ENCODE measurements around the gene APOL1. TPM values are rescaled to one million over a fixed set of nuclear protein-coding genes. Genes with fewer than 3 reads are reported as not detected.

APOL1 gene
- total RNA-seq, 1 donor from 2014 or later: 1.8 TPM

GRCh38 chr22:36213586-36213985 lies 39.3 kb upstream of the APOL1 start:
- FAIRE-seq (no peak), DNase-seq (ENCODE audit: low read depth) (no peak)
- TF ChIP-seq CTCF (IDR thresholded peaks at IDR 0.05; ENCODE audit: insufficient read depth, low read length, severe bottlenecking): no peak
- peaks cover 10% of the 10 kb centered on the region for H3K27me3 ChIP-seq (ENCODE audit: control insufficient read depth, insufficient read depth, low read length)
- H3K36me3 ChIP-seq (ENCODE audit: control insufficient read depth, insufficient read depth, low read length): no peaks in the 10 kb centered on the region
- H3K4me3 ChIP-seq (ENCODE audit: low read depth, low read length): no peak overlapping the region

- H3K4me3 ChIP-seq (ENCODE audit: low read depth, low read length): no peak overlapping the region
- peaks cover 13% of the 10 kb centered on the region for H3K27me3 ChIP-seq (ENCODE audit: control insufficient read depth, insufficient read depth, low read length)
- TF ChIP-seq CTCF (IDR thresholded peaks at IDR 0.05; ENCODE audit: insufficient read depth, low read length, severe bottlenecking): no peak
- DNase-seq (ENCODE audit: low read depth) (no peak), FAIRE-seq (no peak)
- H3K36me3 ChIP-seq (ENCODE audit: control insufficient read depth, insufficient read depth, low read length): no peaks in the 10 kb centered on the region
These were observed 37.0 kb upstream of the APOL1 start for GRCh38 chr22:36215981-36216380.

- peaks cover 10% of the 10 kb centered on the region for H3K27me3 ChIP-seq (ENCODE audit: control insufficient read depth, insufficient read depth, low read length)
- DNase-seq (ENCODE audit: low read depth) (no peak), FAIRE-seq (no peak)
- no peaks in the 10 kb centered on the region for H3K36me3 ChIP-seq (ENCODE audit: control insufficient read depth, insufficient read depth, low read length)
- no peak for TF ChIP-seq CTCF (IDR thresholded peaks at IDR 0.05; ENCODE audit: insufficient read depth, low read length, severe bottlenecking)
- H3K4me3 ChIP-seq (ENCODE audit: low read depth, low read length): no peak overlapping the region
These were observed 34.2 kb upstream of the APOL1 start for GRCh38 chr22:36218648-36219193.

- no peak overlapping the region for H3K4me3 ChIP-seq (ENCODE audit: low read depth, low read length)
- H3K36me3 ChIP-seq (ENCODE audit: control insufficient read depth, insufficient read depth, low read length): no peaks in the 10 kb centered on the region
- peaks cover 2% of the 10 kb centered on the region for H3K27me3 ChIP-seq (ENCODE audit: control insufficient read depth, insufficient read depth, low read length)
- DNase-seq (ENCODE audit: low read depth): no peak
- no peak for TF ChIP-seq CTCF (IDR thresholded peaks at IDR 0.05; ENCODE audit: insufficient read depth, low read length, severe bottlenecking)
- FAIRE-seq: peak; percentile 91
These were observed 32.4 kb upstream of the APOL1 start for GRCh38 chr22:36220451-36220921.

GRCh38 chr22:36221799-36222751 lies 30.9 kb upstream of the APOL1 start:
- TF ChIP-seq CTCF (IDR thresholded peaks at IDR 0.05; ENCODE audit: insufficient read depth, low read length, severe bottlenecking): peak; percentile 86
- H3K27me3 ChIP-seq (ENCODE audit: control insufficient read depth, insufficient read depth, low read length): peaks cover 2% of the 10 kb centered on the region
- H3K4me3 ChIP-seq (ENCODE audit: low read depth, low read length): no peak overlapping the region
- DNase-seq (ENCODE audit: low read depth) (peak; percentile 38), FAIRE-seq (peak; percentile 28)
- H3K36me3 ChIP-seq (ENCODE audit: control insufficient read depth, insufficient read depth, low read length): no peaks in the 10 kb centered on the region
